MM.1S (cell line): Measurements from ENCODE around the gene FLT1.

Experiments
- EZH2phosphoT487 ChIP-seq: fragments of 300-600 bp; sonication (generic); IDR thresholded peaks from 2 replicates; pipeline ENCODE4 v1.6.1; 2018; ENCODE audit warnings: antibody characterized with exemption, low read length
- TF ChIP-seq, protein P1 (sequence below): fragments of 300-600 bp; sonication (generic); IDR thresholded peaks from 2 replicates; pipeline ENCODE4 v1.5.1; 2016; ENCODE audit warnings: antibody characterized with exemption, low read length, mixed read lengths

DNA sequence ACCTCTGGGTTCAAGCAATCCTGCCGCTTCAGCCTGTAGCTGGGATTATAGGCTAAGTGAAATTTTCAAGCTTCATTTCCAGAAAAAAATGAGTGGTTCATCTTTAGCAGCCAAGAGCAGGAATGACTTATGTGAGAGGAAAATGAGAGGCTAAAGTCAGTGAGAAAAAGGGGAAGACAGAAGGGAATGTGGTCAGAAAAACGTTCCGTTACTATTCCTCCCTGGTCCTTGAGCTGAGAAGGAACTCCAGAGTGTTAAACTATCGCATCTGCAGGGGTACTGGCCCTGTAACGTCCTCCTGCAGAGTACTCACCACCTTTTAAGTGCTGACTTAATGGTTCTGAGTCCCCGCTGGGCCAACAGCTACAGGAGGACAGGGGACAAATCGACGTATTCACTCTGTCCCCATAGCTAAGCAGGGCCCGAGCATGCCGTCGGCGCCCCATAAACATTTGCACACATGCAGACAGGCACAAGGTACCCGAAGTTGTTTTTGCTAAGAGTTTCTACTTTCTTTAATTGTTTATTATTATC lies 88.1 kb downstream of the FLT1 start:
- TF ChIP-seq, protein P1, sequence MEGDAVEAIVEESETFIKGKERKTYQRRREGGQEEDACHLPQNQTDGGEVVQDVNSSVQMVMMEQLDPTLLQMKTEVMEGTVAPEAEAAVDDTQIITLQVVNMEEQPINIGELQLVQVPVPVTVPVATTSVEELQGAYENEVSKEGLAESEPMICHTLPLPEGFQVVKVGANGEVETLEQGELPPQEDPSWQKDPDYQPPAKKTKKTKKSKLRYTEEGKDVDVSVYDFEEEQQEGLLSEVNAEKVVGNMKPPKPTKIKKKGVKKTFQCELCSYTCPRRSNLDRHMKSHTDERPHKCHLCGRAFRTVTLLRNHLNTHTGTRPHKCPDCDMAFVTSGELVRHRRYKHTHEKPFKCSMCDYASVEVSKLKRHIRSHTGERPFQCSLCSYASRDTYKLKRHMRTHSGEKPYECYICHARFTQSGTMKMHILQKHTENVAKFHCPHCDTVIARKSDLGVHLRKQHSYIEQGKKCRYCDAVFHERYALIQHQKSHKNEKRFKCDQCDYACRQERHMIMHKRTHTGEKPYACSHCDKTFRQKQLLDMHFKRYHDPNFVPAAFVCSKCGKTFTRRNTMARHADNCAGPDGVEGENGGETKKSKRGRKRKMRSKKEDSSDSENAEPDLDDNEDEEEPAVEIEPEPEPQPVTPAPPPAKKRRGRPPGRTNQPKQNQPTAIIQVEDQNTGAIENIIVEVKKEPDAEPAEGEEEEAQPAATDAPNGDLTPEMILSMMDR: no peak
- TF ChIP-seq EZH2phosphoT487: no peak
